Esophagus muscularis mucosa (tissue), 4 donors: ENCODE results near the gene SV2B.

Experiments used
- EP300 ChIP-seq: sonication (generic); formaldehyde crosslinking; IDR thresholded peaks from one replicate; pipeline ENCODE4 v1.6.1; 2017; ENCODE audit warnings: antibody characterized with exemption
- POLR2A ChIP-seq: fragments of 450-650 bp; IDR thresholded peaks from one replicate; pipeline ENCODE4 v1.6.1; 2017; ENCODE audit warnings: antibody characterized with exemption, moderate library complexity, mild to moderate bottlenecking, low read depth
- POLR2AphosphoS5 ChIP-seq, 2 donors: sonication (generic); formaldehyde crosslinking; IDR thresholded peaks; one replicate each; pipeline ENCODE4 v1.6.1; 2017; ENCODE audit warnings: antibody characterized with exemption in 2 of 2
- TF ChIP-seq, protein P1 (sequence below), 3 experiments: fragments of 200-600 bp in 2 of 3; fragments of 450-650 bp in 1 of 3; sonication (generic) in 2 of 3; IDR thresholded peaks; one replicate each; pipeline ENCODE4 v1.5.1; 2017 to 2019; ENCODE audit warnings: antibody characterized with exemption in 3 of 3, mild to moderate bottlenecking in 2 of 3, moderate library complexity in 1 of 3

DNA sequence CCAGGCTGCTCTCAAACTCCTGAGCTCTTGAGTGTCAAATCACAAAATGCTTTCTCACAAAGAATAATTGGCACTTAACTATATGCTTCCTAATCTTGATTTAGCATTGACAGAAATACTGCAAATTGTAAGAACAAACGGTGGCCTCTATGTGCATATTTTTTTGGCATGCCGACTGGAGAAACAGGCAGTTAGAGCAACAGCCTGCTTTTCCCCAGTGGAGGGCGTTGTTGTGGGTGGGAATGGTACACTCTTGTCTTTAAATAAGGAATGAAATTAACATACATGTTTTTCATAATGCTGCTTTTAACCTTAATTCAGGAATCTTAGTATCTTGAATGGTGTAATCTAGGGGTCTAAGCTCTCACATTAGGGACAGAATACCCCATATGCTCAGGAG lies 31.1 kb upstream of the SV2B start:
- TF ChIP-seq, protein P1, sequence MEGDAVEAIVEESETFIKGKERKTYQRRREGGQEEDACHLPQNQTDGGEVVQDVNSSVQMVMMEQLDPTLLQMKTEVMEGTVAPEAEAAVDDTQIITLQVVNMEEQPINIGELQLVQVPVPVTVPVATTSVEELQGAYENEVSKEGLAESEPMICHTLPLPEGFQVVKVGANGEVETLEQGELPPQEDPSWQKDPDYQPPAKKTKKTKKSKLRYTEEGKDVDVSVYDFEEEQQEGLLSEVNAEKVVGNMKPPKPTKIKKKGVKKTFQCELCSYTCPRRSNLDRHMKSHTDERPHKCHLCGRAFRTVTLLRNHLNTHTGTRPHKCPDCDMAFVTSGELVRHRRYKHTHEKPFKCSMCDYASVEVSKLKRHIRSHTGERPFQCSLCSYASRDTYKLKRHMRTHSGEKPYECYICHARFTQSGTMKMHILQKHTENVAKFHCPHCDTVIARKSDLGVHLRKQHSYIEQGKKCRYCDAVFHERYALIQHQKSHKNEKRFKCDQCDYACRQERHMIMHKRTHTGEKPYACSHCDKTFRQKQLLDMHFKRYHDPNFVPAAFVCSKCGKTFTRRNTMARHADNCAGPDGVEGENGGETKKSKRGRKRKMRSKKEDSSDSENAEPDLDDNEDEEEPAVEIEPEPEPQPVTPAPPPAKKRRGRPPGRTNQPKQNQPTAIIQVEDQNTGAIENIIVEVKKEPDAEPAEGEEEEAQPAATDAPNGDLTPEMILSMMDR (IDR thresholded peaks at IDR 0.05) = no peak
- no peak for TF ChIP-seq POLR2A
- TF ChIP-seq POLR2AphosphoS5 (IDR thresholded peaks at IDR 0.05) = no peak
- TF ChIP-seq EP300 = no peak
